HG03159 (cell line): ENCODE measurements around the gene OR1F1.
"Not testable (repeated sequence)": the region's sequence is repeated elsewhere in the genome, so short reads cannot be mapped to it uniquely, and the experiment has no call there.

Experiments
- ATAC-seq: cut with Tn5 transposase; IDR thresholded peaks from one replicate; pipeline ENCODE4 v1.9.1; 2021; ENCODE audit warnings: mild to moderate bottlenecking, moderate library complexity; ENCODE audit not compliant: unreplicated experiment

OR1F1 gene

DNA sequence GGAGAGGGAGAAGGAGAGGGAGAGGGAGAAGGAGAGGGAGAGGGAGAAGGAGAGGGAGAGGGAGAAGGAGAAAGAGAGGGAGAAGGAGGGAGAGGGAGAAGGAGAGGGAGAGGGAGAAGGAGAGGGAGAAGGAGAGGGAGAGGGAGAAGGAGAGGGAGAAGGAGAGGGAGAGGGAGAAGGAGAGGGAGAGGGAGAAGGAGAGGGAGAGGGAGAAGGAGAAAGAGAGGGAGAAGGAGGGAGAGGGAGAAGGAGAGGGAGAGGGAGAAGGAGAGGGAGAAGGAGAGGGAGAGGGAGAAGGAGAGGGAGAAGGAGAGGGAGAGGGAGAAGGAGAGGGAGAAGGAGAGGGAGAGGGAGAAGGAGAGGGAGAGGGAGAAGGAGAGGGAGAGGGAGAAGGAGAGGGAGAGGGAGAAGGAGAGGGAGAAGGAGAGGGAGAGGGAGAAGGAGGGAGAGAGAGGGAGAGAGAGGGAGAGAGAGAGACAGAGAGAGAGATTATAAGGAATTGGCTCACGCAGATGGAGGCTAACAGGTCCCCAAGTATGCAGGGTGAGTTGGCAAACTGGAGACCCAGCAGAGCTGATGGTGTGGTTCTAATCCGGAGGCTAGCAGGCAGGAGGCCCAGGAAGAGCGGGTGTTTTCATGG lies 9.8 kb downstream of the OR1F1 start:
- not testable (repeated sequence) for ATAC-seq

DNA sequence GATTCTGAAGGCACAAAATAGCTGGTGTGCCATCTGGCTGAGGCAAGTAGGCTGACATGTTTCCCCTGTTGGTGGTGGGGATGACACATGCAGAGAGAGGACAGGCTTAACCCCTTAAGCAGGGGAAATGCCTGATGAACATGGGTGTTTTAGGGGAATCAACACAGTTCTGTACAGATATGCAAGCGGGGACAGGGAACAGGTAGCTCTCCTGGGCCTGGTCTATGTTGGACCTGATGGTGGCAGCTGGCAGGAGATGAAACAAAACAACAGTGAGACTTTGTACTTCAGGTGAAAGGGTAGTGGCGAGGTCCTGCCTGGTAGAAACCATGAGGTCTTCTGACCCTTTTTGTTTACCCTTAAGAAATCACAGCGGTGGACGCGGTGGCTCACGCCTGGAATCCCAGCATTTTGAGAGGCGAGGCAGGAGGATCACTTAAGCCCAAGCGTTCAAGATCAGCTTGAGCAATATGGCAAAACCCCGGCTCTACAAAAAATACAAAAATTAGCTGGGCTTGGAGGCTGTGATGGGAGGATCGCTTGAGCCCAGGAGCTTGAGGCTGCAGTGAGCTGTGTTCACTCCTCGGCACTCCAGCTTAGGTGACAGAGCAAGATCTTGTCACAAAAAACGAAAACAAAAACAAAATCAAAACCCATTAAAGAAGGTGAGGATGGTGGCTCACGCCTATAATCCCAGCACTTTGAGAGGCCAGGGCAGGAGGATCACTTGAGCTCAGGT lies 10.5 kb downstream of the OR1F1 start:
- no peak for ATAC-seq

DNA sequence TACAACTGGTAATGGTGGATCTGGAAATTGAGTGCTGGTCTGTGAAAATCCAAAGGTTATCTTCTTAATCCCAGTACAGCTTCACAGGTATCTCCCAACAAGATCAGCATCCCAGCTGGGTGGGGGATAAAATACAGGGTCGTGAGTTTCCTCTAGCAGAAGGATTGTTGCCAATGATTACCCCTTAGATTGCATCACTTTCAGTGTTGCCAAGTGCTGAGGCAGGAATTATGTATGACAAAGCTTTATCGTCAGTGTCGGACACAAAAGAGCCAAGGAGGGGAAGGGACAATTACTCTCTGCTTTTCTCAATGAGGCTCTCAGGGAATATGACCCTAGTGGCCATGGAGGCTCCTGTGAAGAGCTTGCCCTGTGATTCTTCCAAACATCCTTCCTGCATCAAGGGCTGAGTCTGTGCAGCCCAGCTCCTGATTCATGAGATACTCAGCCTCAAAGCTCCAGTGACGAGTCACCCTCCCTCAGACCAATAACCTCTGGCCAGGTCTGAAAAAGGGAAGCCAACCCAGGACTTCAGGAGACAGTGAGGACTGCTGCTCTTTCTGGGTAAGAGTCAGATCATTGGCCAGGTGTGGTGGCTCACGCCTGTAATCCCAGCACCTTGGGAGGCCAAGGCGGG lies 15.0 kb downstream of the OR1F1 start:
- no peak for ATAC-seq

DNA sequence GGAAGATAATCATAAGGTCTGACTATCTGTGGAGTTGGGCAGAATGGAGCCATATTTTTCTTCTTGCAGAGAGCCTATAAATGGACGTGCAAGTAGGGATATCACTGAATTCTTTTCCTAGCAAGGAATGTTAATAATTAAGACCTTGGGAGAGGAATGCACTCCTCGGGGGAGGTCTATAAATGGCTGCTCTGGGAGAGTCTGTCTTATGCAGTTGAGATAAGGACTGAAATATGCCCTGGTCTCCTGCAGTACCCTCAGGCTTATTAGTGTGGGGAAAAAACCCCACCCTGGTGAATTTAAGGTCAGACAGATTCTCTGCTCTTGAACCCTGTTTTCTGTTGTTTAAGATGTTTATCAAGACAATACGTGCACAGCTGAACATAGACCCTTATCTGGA lies 17.9 kb downstream of the OR1F1 start:
- not testable (repeated sequence) for ATAC-seq

DNA sequence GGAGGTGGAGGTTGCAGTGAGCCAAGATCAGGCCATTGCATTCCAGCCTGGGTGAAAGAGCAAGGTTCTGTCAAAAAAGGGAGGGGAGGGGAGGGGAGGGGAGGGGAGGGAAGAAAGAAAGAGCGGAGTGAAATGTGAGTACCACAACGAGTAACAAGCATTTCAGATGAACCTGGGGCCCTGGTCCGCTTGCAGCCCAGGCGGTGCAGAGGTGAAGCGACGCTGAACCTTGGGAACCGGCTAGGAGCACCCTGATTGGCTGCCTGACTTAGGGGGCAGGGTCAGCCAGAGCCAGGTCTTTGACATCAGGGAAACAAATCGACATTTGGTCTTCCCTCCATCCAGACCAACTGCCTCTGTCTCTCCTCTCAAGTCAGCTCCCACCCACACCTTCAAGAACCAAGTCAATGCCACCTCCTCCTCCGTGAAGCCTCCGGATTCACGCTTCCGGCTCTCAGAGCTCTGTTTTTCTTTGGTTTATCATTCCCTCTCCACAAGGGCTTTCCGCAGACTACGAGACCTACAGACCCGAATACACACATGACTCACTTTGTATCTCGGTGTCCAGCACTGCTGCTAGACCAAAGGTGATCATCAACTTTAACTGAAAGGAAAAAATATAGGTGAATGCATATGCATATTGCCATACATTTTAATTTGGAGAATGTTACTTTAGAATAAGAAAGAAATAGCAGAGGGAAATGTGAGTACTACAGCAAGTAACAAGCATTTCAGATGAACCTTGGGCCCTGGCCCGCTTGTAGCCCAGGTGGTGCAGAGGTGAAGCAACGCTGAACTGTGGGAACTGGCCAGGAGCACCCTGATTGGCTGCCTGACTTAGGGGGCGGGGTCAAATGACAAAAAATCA lies 19.3 kb downstream of the OR1F1 start:
- no peak for ATAC-seq

DNA sequence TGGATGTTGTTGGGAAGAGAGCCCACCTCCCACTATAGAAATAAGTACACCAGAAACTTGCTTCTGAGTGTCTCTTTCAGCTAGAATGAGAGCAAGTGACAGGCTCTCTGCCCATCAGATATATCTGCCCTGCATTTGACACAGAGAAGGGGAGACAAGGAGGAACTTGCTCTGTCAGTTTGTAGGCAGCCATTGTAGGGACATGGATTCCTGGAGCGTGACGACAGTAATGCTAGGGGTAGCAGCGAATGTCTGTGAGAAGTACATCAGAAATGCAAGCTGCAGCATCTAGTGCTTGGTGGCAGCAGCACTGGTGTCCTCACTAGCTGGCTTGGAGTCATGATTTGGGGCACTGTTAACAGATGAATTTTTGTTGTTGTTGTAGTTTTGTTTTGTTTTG lies 24.0 kb downstream of the OR1F1 start:
- ATAC-seq, result no peak

DNA sequence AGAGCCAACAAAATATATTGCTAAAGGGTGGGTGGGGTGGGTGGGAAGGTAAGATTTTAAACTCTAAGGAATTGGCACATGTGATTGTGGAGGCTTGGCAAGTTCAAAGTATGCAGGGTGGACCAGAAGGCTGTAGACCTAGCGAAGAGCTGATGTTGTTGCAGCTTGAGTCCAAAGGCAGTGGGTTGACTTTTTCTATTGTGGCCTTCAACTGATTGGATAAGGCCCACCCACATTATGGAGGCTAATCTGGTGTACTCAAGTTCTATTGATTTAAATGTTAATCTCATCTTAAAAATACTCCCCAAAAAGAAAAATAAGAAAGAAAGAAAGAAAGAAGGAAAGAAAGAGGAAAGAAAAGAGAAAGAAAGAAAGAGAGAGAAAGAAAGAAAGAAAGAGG lies 24.6 kb downstream of the OR1F1 start:
- ATAC-seq, result no peak

DNA sequence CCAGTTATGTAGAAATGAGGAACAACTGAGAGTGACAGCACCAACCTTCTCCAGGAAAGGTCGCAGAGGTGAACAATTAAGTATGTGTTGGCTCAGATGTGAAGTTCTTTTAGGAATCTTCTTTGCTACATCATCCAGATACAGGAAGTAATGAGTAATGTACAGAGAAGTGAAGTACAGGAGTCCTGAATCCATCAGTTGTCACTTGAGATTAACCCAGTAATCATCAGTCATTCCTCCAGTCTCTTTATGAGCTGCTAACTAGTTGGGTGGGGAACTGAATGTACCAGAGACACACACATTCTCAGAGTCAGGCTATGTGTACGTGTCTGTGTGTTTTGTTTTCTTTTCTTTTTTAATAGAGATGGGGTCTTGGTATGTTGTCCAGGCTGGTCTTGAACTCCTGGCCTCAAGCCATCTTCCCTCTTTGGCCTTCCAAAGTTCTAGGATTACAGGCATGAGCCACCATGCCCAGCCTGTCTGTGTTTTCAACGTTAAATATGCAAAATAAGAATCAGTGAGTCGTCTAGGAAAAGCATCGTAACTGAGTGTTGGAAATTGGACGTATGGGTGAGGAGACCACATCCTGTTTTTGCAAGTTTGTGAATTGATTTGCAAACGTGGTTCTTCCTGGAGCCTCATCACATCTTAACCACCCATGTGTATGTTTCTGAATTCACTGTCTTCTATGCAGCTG lies 27.0 kb downstream of the OR1F1 start:
- ATAC-seq, result no peak

DNA sequence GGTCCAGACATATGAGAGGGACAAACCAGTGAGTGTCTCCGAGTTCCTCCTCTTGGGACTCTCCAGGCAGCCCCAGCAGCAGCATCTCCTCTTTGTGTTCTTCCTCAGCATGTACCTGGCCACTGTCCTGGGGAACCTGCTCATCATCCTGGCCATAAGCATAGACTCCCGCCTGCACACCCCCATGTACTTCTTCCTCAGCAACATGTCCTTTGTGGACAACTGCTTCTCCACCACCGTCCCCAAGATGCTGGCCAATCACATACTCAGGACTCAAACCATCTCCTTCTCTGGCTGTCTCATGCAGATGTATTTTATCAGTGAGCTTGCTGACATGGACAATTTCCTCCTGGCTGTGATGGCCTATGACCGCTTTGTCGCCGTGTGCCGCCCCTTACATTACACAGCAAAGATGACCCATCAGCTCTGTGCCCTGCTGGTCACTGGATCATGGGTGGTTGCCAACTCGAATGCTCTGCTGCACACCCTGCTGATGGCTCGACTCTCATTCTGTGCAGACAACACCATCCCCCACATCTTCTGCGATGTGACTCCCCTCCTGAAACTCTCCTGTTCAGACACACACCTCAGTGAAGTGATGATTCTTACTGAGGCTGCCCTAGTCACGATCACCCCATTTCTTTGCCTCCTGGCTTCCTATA lies 27.7 kb downstream of the OR1F1 start:
- ATAC-seq, result no peak

DNA sequence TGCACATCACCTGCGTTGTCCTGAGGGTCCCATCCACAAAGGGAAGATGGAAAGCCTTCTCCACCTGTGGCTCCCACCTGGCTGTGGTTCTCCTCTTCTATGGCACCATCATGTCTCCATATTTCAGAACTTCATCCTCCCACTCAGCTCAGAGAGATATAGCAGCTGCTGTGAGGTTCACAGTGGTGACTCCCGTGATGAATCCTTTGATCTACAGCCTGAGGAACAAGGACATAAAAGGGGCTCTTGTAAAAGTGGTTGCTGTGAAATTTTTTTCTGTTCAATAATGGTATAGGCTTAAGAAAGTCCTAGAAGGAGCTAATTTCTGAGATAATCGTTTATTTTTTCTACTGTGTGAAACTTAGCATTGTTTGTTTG lies 28.2 kb downstream of the OR1F1 start:
- no peak for ATAC-seq

DNA sequence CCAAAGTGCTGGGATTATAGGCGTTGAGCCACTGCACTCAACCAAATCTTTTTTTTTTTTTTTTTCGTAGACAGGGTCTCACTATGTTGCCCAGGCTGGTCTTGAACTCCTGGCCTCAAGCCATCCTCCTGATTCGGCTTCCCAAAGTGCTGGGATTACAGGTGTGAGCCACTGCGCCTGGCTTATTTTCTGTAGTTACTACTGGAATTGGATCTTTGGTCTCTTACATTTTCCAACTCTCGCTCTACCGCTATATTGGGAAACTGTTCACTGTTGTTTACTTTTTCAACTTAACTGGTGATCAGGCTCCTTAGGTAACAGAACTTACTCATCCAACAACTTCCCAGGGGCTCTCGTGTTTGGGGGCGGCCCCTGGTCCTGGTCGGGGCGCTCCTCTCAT lies 32.8 kb downstream of the OR1F1 start:
- no peak for ATAC-seq

DNA sequence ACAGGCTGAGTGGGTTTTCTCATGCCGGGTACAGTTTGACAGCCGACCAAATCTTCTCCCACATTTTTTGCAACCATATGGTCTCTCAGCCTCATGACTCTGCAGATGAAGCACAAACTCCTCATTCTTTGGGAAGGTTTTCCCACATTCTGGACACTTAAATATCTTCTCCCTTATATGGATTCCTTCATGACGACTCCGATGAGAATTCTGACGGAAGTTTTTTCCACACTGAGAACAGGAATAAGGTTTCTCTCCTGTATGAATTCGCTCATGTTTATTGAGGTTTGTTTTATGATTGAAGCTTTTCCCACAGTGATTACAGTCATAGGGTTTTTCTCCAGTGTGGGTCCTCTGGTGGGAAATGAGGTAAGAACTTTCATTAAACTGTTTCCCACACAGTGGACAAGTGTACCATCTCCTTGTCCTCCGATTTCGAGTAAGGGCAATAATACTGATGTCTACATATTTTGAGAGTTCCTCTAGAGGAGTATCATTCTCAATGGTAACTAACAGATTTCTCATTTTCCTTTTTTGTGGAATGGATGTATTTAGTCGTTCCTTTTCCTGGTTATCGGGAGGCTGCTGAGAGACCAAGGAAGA lies 36.0 kb downstream of the OR1F1 start:
- ATAC-seq, result no peak

DNA sequence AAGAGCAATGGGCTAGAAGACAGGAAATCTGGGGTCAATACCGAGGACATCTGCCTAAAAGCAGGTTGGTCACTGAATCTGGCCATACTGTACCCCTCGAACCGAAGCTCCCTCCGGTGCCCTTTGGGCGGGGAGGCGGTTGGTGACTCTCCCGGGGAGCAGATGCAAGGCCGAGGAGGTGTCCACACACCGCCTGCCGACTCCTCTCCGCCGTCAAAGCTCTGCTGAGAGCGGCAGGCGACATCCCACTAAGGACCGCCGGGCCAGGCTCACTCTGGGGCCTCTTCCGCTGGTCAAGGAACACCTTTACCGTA lies 46.5 kb downstream of the OR1F1 start:
- ATAC-seq, result no peak

DNA sequence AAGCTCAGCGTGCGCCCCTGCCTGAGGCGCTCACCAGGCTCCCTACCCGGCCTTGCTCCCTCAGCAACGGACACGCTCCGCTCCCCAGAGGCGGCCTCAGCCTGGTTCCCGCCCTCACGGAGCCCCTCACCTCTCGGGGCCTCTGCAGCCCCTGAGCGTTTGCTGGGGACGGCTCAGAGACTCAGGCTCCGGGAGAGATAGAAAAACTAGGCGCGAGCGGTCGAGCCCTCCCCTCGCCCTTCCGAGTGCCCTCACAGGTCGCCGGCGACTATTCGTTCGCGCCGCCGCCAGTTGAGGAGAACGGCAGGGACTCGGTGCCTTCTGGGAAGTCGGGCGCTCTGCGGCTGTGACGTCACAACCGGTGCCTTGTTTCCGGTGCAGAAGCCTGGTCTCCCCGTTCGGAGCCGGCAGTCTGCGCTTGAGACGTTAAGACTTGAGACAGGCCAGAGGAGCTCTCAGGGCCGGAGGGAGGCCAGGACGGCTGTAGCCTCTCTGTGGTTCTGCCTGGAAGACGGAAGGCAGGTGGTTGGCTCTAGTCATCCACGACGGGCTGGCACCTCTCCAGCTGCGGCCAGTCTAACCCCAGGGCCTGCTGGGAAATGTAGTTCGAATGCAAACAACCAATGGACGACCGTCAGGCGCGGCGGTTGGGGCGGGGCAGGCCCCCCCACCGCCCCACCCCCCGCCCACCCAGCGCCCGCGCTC lies 47.0 kb downstream of the OR1F1 start, which contains the start of gene ZNF200:
Gene ZNF200, minus strand, starts transcription at position 302 of the 705 bp plus-strand sequence. CDS start 1,403 bp downstream, outside the sequence.
- peak; percentile 92 for ATAC-seq

DNA sequence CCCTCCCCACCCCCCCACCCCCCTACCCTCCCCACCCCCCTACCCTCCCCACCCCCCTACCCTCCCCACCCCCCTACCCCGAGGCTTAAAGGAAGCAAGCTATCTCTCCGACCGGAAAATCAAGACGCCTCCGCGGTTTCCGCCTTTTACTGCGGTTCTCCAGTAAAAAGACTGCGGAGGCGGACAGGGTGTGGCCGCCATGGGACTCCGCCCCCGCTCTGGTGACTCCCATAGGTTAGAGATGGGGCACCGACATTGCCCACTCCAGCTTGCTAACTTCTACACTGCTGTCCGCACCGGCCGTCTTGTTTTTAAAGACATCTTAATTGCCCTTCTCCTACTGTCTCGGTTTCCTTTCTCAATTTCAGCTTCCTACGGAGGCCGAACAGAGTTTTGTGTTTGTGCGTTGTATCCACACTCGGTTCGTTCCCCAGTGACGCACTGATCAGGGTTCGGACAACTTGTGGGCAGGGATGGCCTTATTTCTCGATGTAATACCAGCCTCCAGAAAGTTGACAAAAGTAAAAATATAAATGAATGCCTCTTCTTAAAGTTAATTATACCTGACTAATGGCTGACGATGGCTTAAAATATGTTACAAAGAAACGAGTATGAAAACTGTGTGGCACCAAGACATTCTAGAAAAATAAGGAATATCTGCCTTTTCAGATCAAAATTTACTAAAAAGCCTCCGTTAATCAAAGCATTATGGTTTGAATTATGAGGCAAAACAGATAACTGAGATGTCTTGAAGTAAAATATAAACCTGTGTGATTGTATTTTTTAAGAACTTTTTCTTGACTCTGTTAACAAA lies 48.1 kb downstream of the OR1F1 start:
- no peak for ATAC-seq

DNA sequence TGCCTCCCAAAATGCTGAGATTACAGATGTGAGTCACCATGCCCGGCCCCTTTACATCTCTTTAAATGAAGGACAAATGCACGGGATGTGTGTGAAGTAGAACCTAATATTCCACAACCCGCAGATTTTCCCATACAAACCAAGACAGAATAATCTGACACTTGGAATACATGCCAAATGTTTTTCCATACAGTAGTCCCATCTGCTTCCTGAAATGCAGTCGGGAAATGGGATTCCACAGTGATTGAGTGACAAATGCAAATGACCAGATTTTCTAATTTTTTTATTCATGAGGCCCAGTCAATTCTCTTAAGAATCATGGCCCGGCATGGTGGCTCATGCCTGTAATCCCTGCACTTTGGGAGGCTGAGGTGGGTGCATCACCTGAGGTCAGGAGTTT lies 53.8 kb downstream of the OR1F1 start:
- no peak for ATAC-seq

DNA sequence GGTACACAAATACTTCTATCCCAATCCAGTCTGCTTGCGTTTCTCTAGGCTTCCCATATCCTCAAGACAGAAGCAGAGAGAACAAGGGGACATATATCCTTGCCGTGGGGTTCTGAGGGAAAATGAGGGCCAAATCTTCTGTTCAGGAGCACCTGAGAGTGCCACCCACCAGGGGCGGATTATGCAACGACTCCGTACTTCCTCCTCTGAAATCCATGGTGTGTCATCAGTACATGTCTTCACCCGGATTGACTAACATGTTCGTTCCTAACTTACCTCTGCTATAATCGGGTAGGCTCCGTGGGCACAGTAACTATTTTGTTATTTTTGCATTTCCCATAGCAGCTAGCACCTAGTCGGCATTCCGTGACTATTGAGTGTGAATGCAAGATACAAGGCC lies 54.7 kb downstream of the OR1F1 start:
- ATAC-seq, result no peak

DNA sequence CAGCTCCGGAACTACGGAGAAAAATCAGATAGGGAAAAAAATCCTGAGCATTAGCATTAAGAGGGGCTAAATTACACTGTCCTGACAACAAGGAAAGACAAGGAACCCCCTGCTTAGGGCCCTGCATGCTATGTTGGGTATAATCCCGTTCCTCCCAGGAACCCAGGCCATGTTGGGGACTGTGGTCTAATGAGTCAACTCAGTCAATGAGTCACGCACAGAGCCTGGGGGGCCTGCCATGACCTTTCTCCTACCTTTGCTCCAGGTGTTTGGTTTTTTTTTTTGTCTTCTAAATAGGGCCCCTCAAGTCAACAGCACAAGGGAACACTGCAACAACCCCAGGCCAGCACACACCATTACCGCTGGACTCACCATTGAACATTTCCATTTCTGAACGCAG lies 55.9 kb downstream of the OR1F1 start:
- ATAC-seq, result no peak
